Measurements from ENCODE around the gene TTLL13. TPM values are rescaled to one million over a fixed set of nuclear protein-coding genes. Genes with fewer than 3 reads are reported as not detected.
A peak's percentile ranks its signal among the peaks of the same experiment; 100 is the strongest.

Gene TTLL13
- total and polyA plus RNA-seq, 9 of the 15 experiments (the other 6 are each of a cell fraction or from before 2014, with no cell fraction given): 0.05 to 0.24 (median 0.11) TPM; not detected in 1

GRCh38 chr15:90266485-90266884 lies 17.1 kb downstream of the TTLL13 start:
- Histone ChIP-seq H3K27me3 (ENCODE audit: control insufficient read depth in 2 of 2, insufficient read depth in 2 of 2, low read length in 2 of 2) (no peaks in the 10 kb centered on the region), H3K9ac (ENCODE audit: insufficient read depth in 1 of 2, low read depth in 2 of 2, low read length in 2 of 2) (peak overlapping the region; percentile 83 to 90), H3K36me3 (ENCODE audit: control insufficient read depth, insufficient read depth, low read length) (peaks cover 38% of the 10 kb centered on the region), H3K4me3 (peak overlapping the region; percentile 64), H3K9me1 (ENCODE audit: control insufficient read depth, insufficient read depth, low read length) (no peaks in the 10 kb centered on the region), H3K27ac (ENCODE audit: extremely low read depth, low read depth, low read length) (peak overlapping the region; percentile 86), H3K9me3 (replicated peaks; ENCODE audit: control insufficient read depth, insufficient read depth, low read depth, low read length) (no peaks in the 10 kb centered on the region), H3K79me2 (ENCODE audit: control insufficient read depth, insufficient read depth, low read length) (peaks cover 71% of the 10 kb centered on the region), H2AFZ (ENCODE audit: low read depth, low read length) (no peak overlapping the region), H4K20me1 (replicated peaks; ENCODE audit: control insufficient read depth, insufficient read depth, low read length) (no peaks in the 10 kb centered on the region; the same call in 1 of the 2 replicates), H3K4me2 (ENCODE audit: insufficient read depth, low read length) (peak overlapping the region; percentile 91), H3K4me1 (replicated peaks in 1 of 2; ENCODE audit: control insufficient read depth in 2 of 2, insufficient read depth in 2 of 2, low read length in 2 of 2) (peaks cover 14 to 18% of the 10 kb centered on the region in 2 experiments)
- ChIA-PET POLR2A (interaction anchor here (0.6 to 1.0 kb wide), 2 partner anchors 7 to 594 kb away, joined by 3 read pairs; no protein-coding TSS in a partner anchor), CTCF (ENCODE audit: low intra/inter-chr PET ratio) (no interaction called here)
- in situ Hi-C loops (cut with MboI) (loop anchor here (5.0 kb wide), 1 partner anchor 114 kb away; no protein-coding TSS in a partner anchor), intact Hi-C loops (cut with micrococcal nuclease) (loop anchor here (2.0 kb wide), 1 partner anchor 32 kb away; the partner anchor contains the start of gene GDPGP1)
- FAIRE-seq (peak; percentile 63), DNase-seq (ENCODE audit: extremely low read depth in 1 of 4, low spot score in 3 of 4) (peak in 1 of 4 experiments; percentile 49), ATAC-seq (no peak)
- no TSS peak for BruUV-seq (replicated peaks)
- WGBS (ENCODE audit: insufficient coverage, low coverage, missing lambda C conversion rate): under 1% methylated on average over 15 of the region's 15 CpGs
- no peak for TF ChIP-seq RBM39 (optimal IDR thresholded peaks at IDR 0.05; ENCODE audit: low read depth, low read length)
- TF ChIP-seq RNF2 (IDR thresholded peaks at IDR 0.05): no peak
- peak; percentile 15 for TF ChIP-seq L3MBTL2 (IDR thresholded peaks at IDR 0.05)
- TF ChIP-seq E2F6 (IDR thresholded peaks at IDR 0.05; ENCODE audit: borderline replicate concordance in 1 of 2, extremely low read depth in 1 of 2, insufficient read depth in 1 of 2, insufficient read length in 1 of 2, low read depth in 1 of 2, low read length in 1 of 2, poor library complexity in 1 of 2, severe bottlenecking in 1 of 2): peak in 1 of 2 experiments; percentile 89
- peak; percentile 23; the same call in 1 of the 2 replicates for TF ChIP-seq VEZF1 (CRISPR knock-in tag; IDR thresholded peaks at IDR 0.05)
- TF ChIP-seq ILF3 (IDR thresholded peaks at IDR 0.05; ENCODE audit: borderline replicate concordance): no peak
- TF ChIP-seq ARNT (IDR thresholded peaks at IDR 0.05): 0 out of 4 replicates have a peak, but pooled peaks of 1 of the 2 experiments have one; percentile 33

All from K562 (cell line).